SK-N-SH treated with all-trans-retinoic acid at 6 μM for 48 hours (cell line): ENCODE results near the gene DEGS1.

Experiments
- ARNTL ChIP-seq: fragments of 450-650 bp; formaldehyde crosslinking; IDR thresholded peaks from 2 replicates; pipeline ENCODE4 v1.5.0; 2020; ENCODE audit warnings: low read depth, mild to moderate bottlenecking, moderate library complexity, borderline replicate concordance
- BACH2 ChIP-seq: fragments of 250-450 bp; sonication (Bioruptor Pico); IDR thresholded peaks from 2 replicates; pipeline ENCODE4 v1.9.0; 2021; ENCODE audit warnings: mild to moderate bottlenecking, borderline replicate concordance
- CREB5 ChIP-seq: fragments of 250-450 bp; sonication (Bioruptor Pico); IDR thresholded peaks from 2 replicates; pipeline ENCODE4 v1.5.1; 2020; ENCODE audit warnings: low read depth, mild to moderate bottlenecking, moderate library complexity
- CSDC2 ChIP-seq: fragments of 250-450 bp; sonication (Bioruptor Pico); IDR thresholded peaks from 2 replicates; pipeline ENCODE4 v1.5.0; 2020; ENCODE audit warnings: mild to moderate bottlenecking, moderate library complexity
- CSRNP3 ChIP-seq: fragments of 250-450 bp; sonication (Bioruptor Pico); IDR thresholded peaks from 2 replicates; pipeline ENCODE4 v1.5.1; 2021; ENCODE audit warnings: mild to moderate bottlenecking, moderate library complexity
- ESRRG ChIP-seq: fragments of 250-450 bp; sonication (Bioruptor Pico); IDR thresholded peaks from 2 replicates; pipeline ENCODE4 v1.6.1; 2021; ENCODE audit warnings: mild to moderate bottlenecking
- PATZ1 ChIP-seq: fragments of 250-450 bp; sonication (Bioruptor Pico); IDR thresholded peaks from 2 replicates; pipeline ENCODE4 v1.8.0; 2020; ENCODE audit warnings: mild to moderate bottlenecking, moderate library complexity, borderline replicate concordance
- POU6F1 ChIP-seq: fragments of 250-450 bp; sonication (Bioruptor Pico); IDR thresholded peaks from 2 replicates; pipeline ENCODE4 v1.8.0; 2021; ENCODE audit warnings: low read depth, mild to moderate bottlenecking, moderate library complexity, borderline replicate concordance
- RARB ChIP-seq: fragments of 250-450 bp; sonication (Bioruptor Pico); IDR thresholded peaks from 2 replicates; pipeline ENCODE4 v1.8.0; 2021; ENCODE audit warnings: mild to moderate bottlenecking, moderate library complexity
- TCF4 ChIP-seq: fragments of 250-450 bp; sonication (Bioruptor Pico); IDR thresholded peaks from 2 replicates; pipeline ENCODE4 v1.8.0; 2021; ENCODE audit warnings: mild to moderate bottlenecking, moderate library complexity, borderline replicate concordance
- TSHZ2 ChIP-seq: fragments of 250-450 bp; sonication (Bioruptor Pico); IDR thresholded peaks from 2 replicates; pipeline ENCODE4 v1.5.0; 2020; ENCODE audit warnings: mild to moderate bottlenecking, moderate library complexity
- ZFP3 ChIP-seq: fragments of 250-450 bp; sonication (Bioruptor Pico); IDR thresholded peaks from 2 replicates; pipeline ENCODE4 v1.5.0; 2020; ENCODE audit warnings: mild to moderate bottlenecking, moderate library complexity
- ZFP30 ChIP-seq: fragments of 450-650 bp; formaldehyde crosslinking; IDR thresholded peaks from 2 replicates; pipeline ENCODE4 v1.5.0; 2022; ENCODE audit warnings: mild to moderate bottlenecking, moderate library complexity
- ZNF565 ChIP-seq: fragments of 450-650 bp; formaldehyde crosslinking; conservative IDR thresholded peaks from 2 replicates; pipeline ENCODE4 v1.5.0; 2020; ENCODE audit warnings: low read depth, mild to moderate bottlenecking, moderate library complexity

GRCh38 chr1:224211206-224211962, 28.3 kb downstream of the DEGS1 start:
- TF ChIP-seq ESRRG = no peak
- no peak for TF ChIP-seq RARB (CRISPR knock-in tag)
- no peak for TF ChIP-seq CREB5 (CRISPR knock-in tag)
- TF ChIP-seq TCF4 (CRISPR knock-in tag) = no peak; the same call in 1 of the 2 replicates
- no peak for TF ChIP-seq POU6F1 (CRISPR knock-in tag)
- TF ChIP-seq ZFP30 (CRISPR knock-in tag) = no peak
- no peak for TF ChIP-seq CSRNP3 (CRISPR knock-in tag)
- TF ChIP-seq CSDC2 = no peak
- no peak for TF ChIP-seq PATZ1 (CRISPR knock-in tag)
- TF ChIP-seq ARNTL (CRISPR knock-in tag) = no peak
- TF ChIP-seq ZNF565 (CRISPR knock-in tag) = no peak
- no peak for TF ChIP-seq TSHZ2
- TF ChIP-seq BACH2 = no peak
- TF ChIP-seq ZFP3 (CRISPR knock-in tag) = no peak
